Measurements from ENCODE around the gene ELL.

ELL gene

GRCh38 chr19:18425515-18426415, 96.1 kb downstream of the ELL start:
- TF ChIP-seq ZBTB7A (IDR thresholded peaks at IDR 0.05; ENCODE audit: low read depth), result no peak
- TF ChIP-seq USF1 (IDR thresholded peaks at IDR 0.05), result no peak
- no peak for TF ChIP-seq EP300 (IDR thresholded peaks at IDR 0.05; ENCODE audit: borderline replicate concordance)
- no peak for TF ChIP-seq EGR1 (IDR thresholded peaks at IDR 0.05)
- TF ChIP-seq CREB1 (IDR thresholded peaks at IDR 0.05; ENCODE audit: low read depth), result no peak
- TF ChIP-seq TCF12 (IDR thresholded peaks at IDR 0.05; ENCODE audit: low read depth), result no peak
- TF ChIP-seq FOXM1 (IDR thresholded peaks at IDR 0.05; ENCODE audit: borderline replicate concordance, low read depth), result no peak
- TF ChIP-seq TEAD4 (IDR thresholded peaks at IDR 0.05), result no peak
- TF ChIP-seq NFIC (IDR thresholded peaks at IDR 0.05), result no peak
- no peak for TF ChIP-seq YY1 (IDR thresholded peaks at IDR 0.05; ENCODE audit: low read depth)
- TF ChIP-seq TAF1 (IDR thresholded peaks at IDR 0.05; ENCODE audit: low read depth), result no peak
- no peak for TF ChIP-seq CEBPB (IDR thresholded peaks at IDR 0.05)
- no peak for TF ChIP-seq RAD21 (IDR thresholded peaks at IDR 0.05; ENCODE audit: low read depth)
- TF ChIP-seq MAX (IDR thresholded peaks at IDR 0.05), result no peak
- TF ChIP-seq REST (IDR thresholded peaks at IDR 0.05; ENCODE audit: low read depth), result no peak

GRCh38 chr19:18424890-18425514, 96.9 kb downstream of the ELL start:
- TF ChIP-seq YY1 (IDR thresholded peaks at IDR 0.05; ENCODE audit: low read depth), result no peak
- TF ChIP-seq RAD21 (IDR thresholded peaks at IDR 0.05; ENCODE audit: low read depth), result no peak
- no peak for TF ChIP-seq TCF12 (IDR thresholded peaks at IDR 0.05; ENCODE audit: low read depth)
- no peak for TF ChIP-seq TAF1 (IDR thresholded peaks at IDR 0.05; ENCODE audit: low read depth)
- no peak for TF ChIP-seq NFIC (IDR thresholded peaks at IDR 0.05)
- no peak for TF ChIP-seq EGR1 (IDR thresholded peaks at IDR 0.05)
- no peak for TF ChIP-seq FOXM1 (IDR thresholded peaks at IDR 0.05; ENCODE audit: borderline replicate concordance, low read depth)
- no peak for TF ChIP-seq REST (IDR thresholded peaks at IDR 0.05; ENCODE audit: low read depth)
- TF ChIP-seq MAX (IDR thresholded peaks at IDR 0.05), result no peak
- TF ChIP-seq EP300 (IDR thresholded peaks at IDR 0.05; ENCODE audit: borderline replicate concordance), result no peak
- TF ChIP-seq ZBTB7A (IDR thresholded peaks at IDR 0.05; ENCODE audit: low read depth), result no peak
- no peak for TF ChIP-seq TEAD4 (IDR thresholded peaks at IDR 0.05)
- no peak for TF ChIP-seq USF1 (IDR thresholded peaks at IDR 0.05)
- no peak for TF ChIP-seq CREB1 (IDR thresholded peaks at IDR 0.05; ENCODE audit: low read depth)
- no peak for TF ChIP-seq CEBPB (IDR thresholded peaks at IDR 0.05)

- no peak for TF ChIP-seq RAD21 (IDR thresholded peaks at IDR 0.05; ENCODE audit: low read depth)
- no peak for TF ChIP-seq ZBTB7A (IDR thresholded peaks at IDR 0.05; ENCODE audit: low read depth)
- TF ChIP-seq CEBPB (IDR thresholded peaks at IDR 0.05), result no peak
These were observed 97.6 kb downstream of the ELL start for GRCh38 chr19:18424122-18424889.

GRCh38 chr19:18423258-18424020, 98.4 kb downstream of the ELL start:
- no peak for TF ChIP-seq RAD21 (IDR thresholded peaks at IDR 0.05; ENCODE audit: low read depth)
- TF ChIP-seq MAX (IDR thresholded peaks at IDR 0.05), result no peak
- TF ChIP-seq YY1 (IDR thresholded peaks at IDR 0.05; ENCODE audit: low read depth), result no peak
- no peak for TF ChIP-seq EP300 (IDR thresholded peaks at IDR 0.05; ENCODE audit: borderline replicate concordance)
- no peak for TF ChIP-seq TAF1 (IDR thresholded peaks at IDR 0.05; ENCODE audit: low read depth)
- no peak for TF ChIP-seq FOXM1 (IDR thresholded peaks at IDR 0.05; ENCODE audit: borderline replicate concordance, low read depth)
- no peak for TF ChIP-seq CREB1 (IDR thresholded peaks at IDR 0.05; ENCODE audit: low read depth)
- TF ChIP-seq EGR1 (IDR thresholded peaks at IDR 0.05), result no peak
- TF ChIP-seq USF1 (IDR thresholded peaks at IDR 0.05), result no peak
- TF ChIP-seq TCF12 (IDR thresholded peaks at IDR 0.05; ENCODE audit: low read depth), result no peak
- TF ChIP-seq ZBTB7A (IDR thresholded peaks at IDR 0.05; ENCODE audit: low read depth), result no peak

Measured in Ishikawa (cell line).